Osteocyte (in vitro differentiated cells): ENCODE data around the gene GIMAP2. TPM values are rescaled to one million over a fixed set of nuclear protein-coding genes. Genes with fewer than 3 reads are reported as not detected.

Source experiments
- DNase-seq: peaks from one replicate; pipeline ENCODE4 v3.0.0; 2021; ENCODE audit warnings: mixed read lengths; ENCODE audit not compliant: unreplicated experiment; ENCODE audit errors: extremely low spot score
- H3K27ac Mint-ChIP-seq: one replicate; pipeline ENCODE4 v1.8.0; 2021; ENCODE audit warnings: mild to moderate bottlenecking, mixed read lengths; ENCODE audit not compliant: unreplicated experiment
- H3K27me3 Mint-ChIP-seq: one replicate; pipeline ENCODE4 v1.8.0; 2021; ENCODE audit warnings: mixed read lengths; ENCODE audit not compliant: unreplicated experiment
- H3K36me3 Mint-ChIP-seq: one replicate; pipeline ENCODE4 v1.8.0; 2021; ENCODE audit warnings: mixed read lengths; ENCODE audit not compliant: unreplicated experiment
- H3K4me1 Mint-ChIP-seq: one replicate; pipeline ENCODE4 v1.8.0; 2021; ENCODE audit warnings: mixed read lengths; ENCODE audit not compliant: unreplicated experiment
- H3K4me3 Mint-ChIP-seq: one replicate; pipeline ENCODE4 v1.8.0; 2021; ENCODE audit warnings: mild to moderate bottlenecking, moderate library complexity, mixed read lengths; ENCODE audit not compliant: unreplicated experiment
- H3K9me3 Mint-ChIP-seq: one replicate; pipeline ENCODE4 v1.8.0; 2021; ENCODE audit warnings: mixed read lengths; ENCODE audit not compliant: unreplicated experiment
- total RNA-seq: library from RNA; stranded (reverse); gene quantifications from 2 replicates; pipeline ENCODE4 v1.2.1, GENCODE V29; 2021
- TF ChIP-seq, protein P1 (sequence below): fragments of 200-600 bp; sonication (generic); IDR thresholded peaks from 2 replicates; pipeline ENCODE4 v1.5.0; 2021; ENCODE audit warnings: antibody characterized with exemption, mild to moderate bottlenecking, moderate library complexity

The GIMAP2 gene
- total RNA-seq, 1 donor from 2014 or later: not detected

DNA sequence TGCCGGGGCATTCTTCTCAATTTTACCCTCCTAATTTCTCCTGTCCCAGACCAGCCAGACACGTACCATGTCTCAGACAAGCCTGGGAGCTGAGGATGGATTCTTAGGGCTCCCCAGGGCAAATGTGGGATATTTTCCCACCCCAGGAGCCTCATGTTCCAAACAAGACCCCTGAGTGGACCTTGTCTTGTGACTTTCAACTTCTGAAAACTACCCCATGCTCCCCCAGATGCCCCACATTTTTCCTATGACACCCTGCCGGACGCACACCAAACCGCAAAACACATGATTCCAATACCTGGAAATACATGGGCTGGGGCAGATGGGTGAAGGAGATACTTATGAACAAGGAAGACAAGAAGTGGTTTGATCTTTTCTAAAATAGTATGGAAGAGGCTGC lies 52.6 kb downstream of the GIMAP2 start:
- H3K27ac Mint-ChIP-seq: no peak overlapping the region
- no peaks in the 10 kb centered on the region for H3K4me1 Mint-ChIP-seq
- TF ChIP-seq, protein P1, sequence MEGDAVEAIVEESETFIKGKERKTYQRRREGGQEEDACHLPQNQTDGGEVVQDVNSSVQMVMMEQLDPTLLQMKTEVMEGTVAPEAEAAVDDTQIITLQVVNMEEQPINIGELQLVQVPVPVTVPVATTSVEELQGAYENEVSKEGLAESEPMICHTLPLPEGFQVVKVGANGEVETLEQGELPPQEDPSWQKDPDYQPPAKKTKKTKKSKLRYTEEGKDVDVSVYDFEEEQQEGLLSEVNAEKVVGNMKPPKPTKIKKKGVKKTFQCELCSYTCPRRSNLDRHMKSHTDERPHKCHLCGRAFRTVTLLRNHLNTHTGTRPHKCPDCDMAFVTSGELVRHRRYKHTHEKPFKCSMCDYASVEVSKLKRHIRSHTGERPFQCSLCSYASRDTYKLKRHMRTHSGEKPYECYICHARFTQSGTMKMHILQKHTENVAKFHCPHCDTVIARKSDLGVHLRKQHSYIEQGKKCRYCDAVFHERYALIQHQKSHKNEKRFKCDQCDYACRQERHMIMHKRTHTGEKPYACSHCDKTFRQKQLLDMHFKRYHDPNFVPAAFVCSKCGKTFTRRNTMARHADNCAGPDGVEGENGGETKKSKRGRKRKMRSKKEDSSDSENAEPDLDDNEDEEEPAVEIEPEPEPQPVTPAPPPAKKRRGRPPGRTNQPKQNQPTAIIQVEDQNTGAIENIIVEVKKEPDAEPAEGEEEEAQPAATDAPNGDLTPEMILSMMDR: no peak
- DNase-seq: no peak
- no peak overlapping the region for H3K4me3 Mint-ChIP-seq
- H3K36me3 Mint-ChIP-seq: no peaks in the 10 kb centered on the region
- H3K27me3 Mint-ChIP-seq: no peaks in the 10 kb centered on the region
- no peaks in the 10 kb centered on the region for H3K9me3 Mint-ChIP-seq

DNA sequence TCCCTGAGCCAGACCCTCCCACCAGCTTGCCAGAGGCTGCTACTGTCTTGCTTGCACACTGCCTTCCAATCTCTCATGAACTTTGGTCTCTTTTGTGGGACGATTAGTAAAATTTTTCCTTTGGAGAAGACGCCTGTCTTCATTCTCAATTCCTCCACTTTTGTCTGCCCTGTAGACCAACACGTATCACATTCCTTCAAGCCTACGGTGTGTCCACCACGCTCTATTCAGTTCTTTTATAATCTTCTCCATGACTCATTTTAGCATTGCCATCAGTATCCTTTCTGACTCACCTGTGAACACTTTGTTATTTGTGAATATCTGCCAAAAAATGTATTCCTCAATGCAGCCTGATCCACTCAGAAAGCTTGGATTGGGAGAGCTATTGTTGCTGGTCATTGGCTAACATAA lies 53.1 kb downstream of the GIMAP2 start:
- no peak overlapping the region for H3K4me3 Mint-ChIP-seq
- TF ChIP-seq, protein P1: no peak
- no peak for DNase-seq
- H3K36me3 Mint-ChIP-seq: no peaks in the 10 kb centered on the region
- H3K9me3 Mint-ChIP-seq: no peaks in the 10 kb centered on the region
- no peak overlapping the region for H3K27ac Mint-ChIP-seq
- H3K4me1 Mint-ChIP-seq: no peaks in the 10 kb centered on the region
- no peaks in the 10 kb centered on the region for H3K27me3 Mint-ChIP-seq

DNA sequence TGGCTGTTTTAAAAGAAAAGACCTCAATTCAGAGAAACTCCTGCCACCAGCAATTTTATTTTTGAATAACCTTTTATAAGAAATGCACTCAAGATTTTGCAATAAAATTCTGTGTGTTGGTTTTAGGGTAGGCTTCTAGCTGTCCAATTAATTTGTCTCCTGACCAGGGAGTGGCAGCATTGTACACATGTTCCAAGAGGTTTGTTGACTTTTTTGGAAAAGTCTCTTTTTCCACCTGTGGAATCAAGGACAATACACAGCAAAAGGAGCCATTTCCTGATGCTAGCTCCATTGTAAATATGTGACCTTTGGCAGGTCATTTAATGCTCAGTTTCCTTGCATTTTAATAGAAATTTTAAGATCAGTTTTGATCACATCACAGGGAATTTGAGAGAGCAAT lies 53.5 kb downstream of the GIMAP2 start:
- H3K4me1 Mint-ChIP-seq: no peaks in the 10 kb centered on the region
- no peak overlapping the region for H3K27ac Mint-ChIP-seq
- H3K9me3 Mint-ChIP-seq: no peaks in the 10 kb centered on the region
- TF ChIP-seq, protein P1: no peak
- H3K36me3 Mint-ChIP-seq: no peaks in the 10 kb centered on the region
- DNase-seq: no peak
- no peaks in the 10 kb centered on the region for H3K27me3 Mint-ChIP-seq
- H3K4me3 Mint-ChIP-seq: no peak overlapping the region

DNA sequence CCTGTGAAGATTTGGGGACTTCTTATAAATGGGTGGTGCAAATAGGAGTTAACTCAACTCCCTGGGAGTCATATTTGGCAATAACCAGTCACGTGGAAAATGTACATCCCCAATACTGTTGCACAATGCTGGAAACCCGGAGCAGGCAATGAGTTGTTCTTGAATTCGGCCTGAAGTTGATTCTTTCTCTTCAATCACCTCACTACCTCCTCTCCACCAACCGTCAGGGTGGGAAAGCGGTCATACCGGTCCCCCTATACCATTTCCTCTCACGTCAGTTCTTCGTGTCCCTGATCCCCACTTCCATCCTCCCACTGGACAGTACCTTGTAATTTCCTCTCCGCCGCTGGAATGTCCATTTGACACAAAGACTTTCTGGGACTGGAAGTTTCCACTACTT lies 54.5 kb downstream of the GIMAP2 start:
- Mint-ChIP-seq H3K9me3 (no peaks in the 10 kb centered on the region), H3K27me3 (no peaks in the 10 kb centered on the region), H3K4me1 (no peaks in the 10 kb centered on the region), H3K36me3 (no peaks in the 10 kb centered on the region), H3K4me3 (no peak overlapping the region), H3K27ac (no peak overlapping the region)
- TF ChIP-seq, protein P1: no peak
- no peak for DNase-seq

DNA sequence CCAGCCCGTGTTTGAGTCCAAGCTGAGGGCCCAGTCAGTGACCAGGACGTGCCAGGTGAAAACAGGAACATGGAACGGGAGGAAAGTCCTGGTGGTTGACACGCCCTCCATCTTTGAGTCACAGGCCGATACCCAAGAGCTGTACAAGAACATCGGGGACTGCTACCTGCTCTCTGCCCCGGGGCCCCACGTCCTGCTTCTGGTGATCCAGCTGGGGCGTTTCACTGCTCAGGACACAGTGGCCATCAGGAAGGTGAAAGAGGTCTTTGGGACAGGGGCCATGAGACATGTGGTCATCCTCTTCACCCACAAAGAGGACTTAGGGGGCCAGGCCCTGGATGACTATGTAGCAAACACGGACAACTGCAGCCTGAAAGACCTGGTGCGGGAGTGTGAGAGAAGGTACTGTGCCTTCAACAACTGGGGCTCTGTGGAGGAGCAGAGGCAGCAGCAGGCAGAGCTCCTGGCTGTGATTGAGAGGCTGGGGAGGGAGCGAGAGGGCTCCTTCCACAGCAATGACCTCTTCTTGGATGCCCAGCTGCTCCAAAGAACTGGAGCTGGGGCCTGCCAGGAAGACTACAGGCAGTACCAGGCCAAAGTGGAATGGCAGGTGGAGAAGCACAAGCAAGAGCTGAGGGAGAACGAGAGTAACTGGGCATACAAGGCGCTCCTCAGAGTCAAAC lies 56.9 kb downstream of the GIMAP2 start:
- H3K27me3 Mint-ChIP-seq: no peaks in the 10 kb centered on the region
- no peaks in the 10 kb centered on the region for H3K9me3 Mint-ChIP-seq
- DNase-seq: no peak
- no peak overlapping the region for H3K4me3 Mint-ChIP-seq
- no peak overlapping the region for H3K27ac Mint-ChIP-seq
- H3K4me1 Mint-ChIP-seq: no peaks in the 10 kb centered on the region
- no peaks in the 10 kb centered on the region for H3K36me3 Mint-ChIP-seq
- TF ChIP-seq, protein P1: no peak

Other genes with a start within 250 kb of the GIMAP2 start
- not detected in 2 replicates for gene GIMAP8, start 235.1 kb upstream of the GIMAP2 start, total RNA-seq
- not detected in 2 replicates for gene GIMAP7, start 170.8 kb upstream of the GIMAP2 start, total RNA-seq
- not detected in 2 replicates for gene GIMAP4, start 118.3 kb upstream of the GIMAP2 start, total RNA-seq
- gene GIMAP6, start 53.3 kb upstream of the GIMAP2 start, total RNA-seq: not detected in 2 replicates
- gene GIMAP1, start 30.9 kb downstream of the GIMAP2 start, total RNA-seq: not detected in 2 replicates
- not detected in 2 replicates for gene GIMAP5, start 51.7 kb downstream of the GIMAP2 start, total RNA-seq
- gene TMEM176B, start 114.7 kb downstream of the GIMAP2 start, total RNA-seq: not detected in 2 replicates
- not detected in 2 replicates for gene TMEM176A, start 115.1 kb downstream of the GIMAP2 start, total RNA-seq
- not detected in 2 replicates for gene AOC1, start 166.8 kb downstream of the GIMAP2 start, total RNA-seq